ENCODE measurements around the gene PDIA6. TPM values are rescaled to one million over a fixed set of nuclear protein-coding genes. Genes with fewer than 3 reads are reported as not detected.

PDIA6 gene
- total RNA-seq, 1 donor from 2014 or later = 582 TPM

DNA sequence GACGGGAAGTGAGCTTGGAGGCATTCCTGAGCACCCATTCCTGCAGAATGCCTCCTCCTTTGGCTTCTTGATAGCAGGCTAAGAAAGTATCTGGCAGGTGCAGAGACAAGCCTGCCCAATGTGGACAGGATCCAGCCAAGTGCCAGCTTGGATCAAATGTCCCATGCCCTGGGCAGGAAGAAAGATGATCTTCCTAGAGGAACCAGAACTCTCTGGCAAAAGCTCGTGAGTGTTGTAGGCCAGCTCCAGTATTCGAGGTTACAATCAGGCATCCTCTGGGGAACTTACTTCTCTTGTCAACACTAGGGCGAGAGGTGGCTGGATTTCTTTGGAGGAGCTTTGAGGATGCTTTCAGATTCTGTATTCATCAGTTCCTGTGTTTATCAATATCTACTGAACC is 29.9 kb upstream of the PDIA6 start:
- Histone ChIP-seq H3K27me3 (ENCODE audit: control insufficient read depth, insufficient read depth, low read length) (no peaks in the 10 kb centered on the region), H3K4me3 (ENCODE audit: low read depth, low read length) (no peak overlapping the region), H3K36me3 (ENCODE audit: control insufficient read depth, insufficient read depth, low read length) (no peaks in the 10 kb centered on the region)
- TF ChIP-seq, protein P1, sequence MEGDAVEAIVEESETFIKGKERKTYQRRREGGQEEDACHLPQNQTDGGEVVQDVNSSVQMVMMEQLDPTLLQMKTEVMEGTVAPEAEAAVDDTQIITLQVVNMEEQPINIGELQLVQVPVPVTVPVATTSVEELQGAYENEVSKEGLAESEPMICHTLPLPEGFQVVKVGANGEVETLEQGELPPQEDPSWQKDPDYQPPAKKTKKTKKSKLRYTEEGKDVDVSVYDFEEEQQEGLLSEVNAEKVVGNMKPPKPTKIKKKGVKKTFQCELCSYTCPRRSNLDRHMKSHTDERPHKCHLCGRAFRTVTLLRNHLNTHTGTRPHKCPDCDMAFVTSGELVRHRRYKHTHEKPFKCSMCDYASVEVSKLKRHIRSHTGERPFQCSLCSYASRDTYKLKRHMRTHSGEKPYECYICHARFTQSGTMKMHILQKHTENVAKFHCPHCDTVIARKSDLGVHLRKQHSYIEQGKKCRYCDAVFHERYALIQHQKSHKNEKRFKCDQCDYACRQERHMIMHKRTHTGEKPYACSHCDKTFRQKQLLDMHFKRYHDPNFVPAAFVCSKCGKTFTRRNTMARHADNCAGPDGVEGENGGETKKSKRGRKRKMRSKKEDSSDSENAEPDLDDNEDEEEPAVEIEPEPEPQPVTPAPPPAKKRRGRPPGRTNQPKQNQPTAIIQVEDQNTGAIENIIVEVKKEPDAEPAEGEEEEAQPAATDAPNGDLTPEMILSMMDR (IDR thresholded peaks at IDR 0.05; ENCODE audit: insufficient read depth, low read length, severe bottlenecking) = no peak
- DNase-seq (ENCODE audit: low read depth) (no peak), FAIRE-seq (peak; percentile 13)

DNA sequence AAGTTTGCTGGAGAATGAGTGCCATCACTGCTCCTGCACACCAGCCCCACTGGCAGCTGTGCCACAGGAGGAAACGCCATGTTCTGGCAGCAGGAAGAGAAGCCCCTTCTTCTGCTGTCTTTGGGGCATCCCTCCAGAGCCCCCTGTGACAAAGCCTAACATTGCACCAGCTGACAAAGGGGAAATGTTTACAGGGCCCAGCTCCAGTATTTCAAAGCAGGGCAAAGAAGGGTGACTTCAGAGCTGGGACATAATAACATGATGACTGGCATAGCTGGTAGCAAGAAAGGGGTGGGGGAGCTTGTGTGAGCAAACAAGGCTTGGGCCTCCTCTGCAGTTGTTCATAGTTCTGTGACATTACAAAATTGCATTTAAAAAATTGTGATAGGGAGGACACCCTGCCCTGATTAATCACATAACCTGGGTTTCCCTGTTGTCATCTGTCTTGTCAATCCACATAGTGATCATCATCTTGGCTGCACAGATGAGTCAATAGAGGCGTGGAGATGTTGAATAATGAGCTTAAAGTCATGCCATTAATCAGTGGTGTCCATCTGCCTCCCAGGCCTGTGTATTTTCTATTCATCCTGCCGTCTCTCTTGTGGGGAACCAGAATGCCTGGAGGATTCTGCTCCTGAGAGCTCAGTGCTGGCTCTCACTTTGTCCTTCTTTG is 29.1 kb upstream of the PDIA6 start:
- H3K27me3 ChIP-seq (ENCODE audit: control insufficient read depth, insufficient read depth, low read length) = no peaks in the 10 kb centered on the region
- no peak overlapping the region for H3K4me3 ChIP-seq (ENCODE audit: low read depth, low read length)
- no peak for DNase-seq (ENCODE audit: low read depth)
- FAIRE-seq = no peak
- TF ChIP-seq, protein P1 (IDR thresholded peaks at IDR 0.05; ENCODE audit: insufficient read depth, low read length, severe bottlenecking) = no peak
- H3K36me3 ChIP-seq (ENCODE audit: control insufficient read depth, insufficient read depth, low read length) = no peaks in the 10 kb centered on the region

GRCh38 chr2:10839813-10840212 is 27.2 kb upstream of the PDIA6 start:
- FAIRE-seq (no peak), DNase-seq (ENCODE audit: low read depth) (no peak)
- Histone ChIP-seq H3K36me3 (ENCODE audit: control insufficient read depth, insufficient read depth, low read length) (no peaks in the 10 kb centered on the region), H3K4me3 (ENCODE audit: low read depth, low read length) (no peak overlapping the region), H3K27me3 (ENCODE audit: control insufficient read depth, insufficient read depth, low read length) (no peaks in the 10 kb centered on the region)
- TF ChIP-seq, protein P1 (IDR thresholded peaks at IDR 0.05; ENCODE audit: insufficient read depth, low read length, severe bottlenecking) = no peak

GRCh38 chr2:10838734-10839133 is 26.1 kb upstream of the PDIA6 start:
- Histone ChIP-seq H3K4me3 (ENCODE audit: low read depth, low read length) (no peak overlapping the region), H3K27me3 (ENCODE audit: control insufficient read depth, insufficient read depth, low read length) (no peaks in the 10 kb centered on the region), H3K36me3 (ENCODE audit: control insufficient read depth, insufficient read depth, low read length) (no peaks in the 10 kb centered on the region)
- TF ChIP-seq, protein P1 (IDR thresholded peaks at IDR 0.05; ENCODE audit: insufficient read depth, low read length, severe bottlenecking) = no peak
- FAIRE-seq (no peak), DNase-seq (ENCODE audit: low read depth) (no peak)

GRCh38 chr2:10837298-10838266 is 25.0 kb upstream of the PDIA6 start:
- FAIRE-seq (no peak), DNase-seq (ENCODE audit: low read depth) (no peak)
- no peak overlapping the region for H3K4me3 ChIP-seq (ENCODE audit: low read depth, low read length)
- TF ChIP-seq, protein P1 (IDR thresholded peaks at IDR 0.05; ENCODE audit: insufficient read depth, low read length, severe bottlenecking) = no peak
- no peaks in the 10 kb centered on the region for H3K27me3 ChIP-seq (ENCODE audit: control insufficient read depth, insufficient read depth, low read length)
- H3K36me3 ChIP-seq (ENCODE audit: control insufficient read depth, insufficient read depth, low read length) = no peaks in the 10 kb centered on the region

All from bronchial epithelial cell (primary cell).